Measurements from ENCODE around the gene KRT85.

- TF ChIP-seq POLR2A (IDR thresholded peaks at IDR 0.05) (no peak), CTCF (IDR thresholded peaks at IDR 0.05) (no peak)
These were observed 5.1 kb downstream of the KRT85 start for GRCh38 chr12:52362118-52362726.

Measured in testis (tissue), 2 donors.